Heart left ventricle (tissue), 16 donors: ENCODE data around the gene CRACR2A. TPM values are rescaled to one million over a fixed set of nuclear protein-coding genes. Genes with fewer than 3 reads are reported as not detected.

Source experiments
- ATAC-seq, 4 donors: fragments of 200-7000 bp; cut with Tn5 transposase; one replicate each; pipeline ENCODE4 v1.9.1; 2020 to 2022; ENCODE audit warnings: moderate library complexity in 4 of 4, mild to moderate bottlenecking in 3 of 4, moderate number of reproducible peaks in 1 of 4
- DNase-seq, 5 donors: peaks; one replicate each; pipeline ENCODE4 v3.0.0-alpha.2; 2020
- H3K27ac ChIP-seq, 12 donors: fragments of 200-600 bp; sonication (generic) in 4 of 12; one replicate each; pipeline versions ENCODE4 v1.5.0 to v1.8.0; 2016 to 2022; ENCODE audit warnings: mild to moderate bottlenecking in 2 of 12
- H3K27me3 ChIP-seq, 9 donors: fragments of 200-600 bp; sonication (generic) in 2 of 9; one replicate each; pipeline versions ENCODE4 v1.5.1 to v1.8.0; 2016 to 2022; ENCODE audit warnings: mild to moderate bottlenecking in 3 of 9
- H3K36me3 ChIP-seq, 9 donors: fragments of 200-600 bp; sonication (generic) in 2 of 9; one replicate each; pipeline versions ENCODE4 v1.5.0 to v1.8.0; 2018 to 2022; ENCODE audit warnings: mild to moderate bottlenecking in 2 of 9
- H3K4me1 ChIP-seq, 12 donors: fragments of 200-600 bp; sonication (generic) in 4 of 12; one replicate each; pipeline versions ENCODE4 v1.5.0 to v1.8.0; 2016 to 2022; ENCODE audit warnings: mild to moderate bottlenecking in 3 of 12
- H3K4me3 ChIP-seq, 12 donors: fragments of 200-600 bp; sonication (generic) in 4 of 12; one replicate each; pipeline versions ENCODE4 v1.5.0 to v1.8.0; 2017 to 2022; ENCODE audit warnings: mild to moderate bottlenecking in 9 of 12, moderate library complexity in 4 of 12
- H3K9me3 ChIP-seq, 12 donors: fragments of 200-600 bp; sonication (generic) in 4 of 12; one replicate each; pipeline versions ENCODE4 v1.5.0 to v1.8.0; 2016 to 2022; ENCODE audit warnings: mild to moderate bottlenecking in 1 of 12
- CTCF ChIP-seq, 12 donors: fragments of 200-600 bp; sonication (generic) in 4 of 12; IDR thresholded peaks; one replicate each; pipeline versions ENCODE4 v1.5.0 to v1.8.0; 2018 to 2022; ENCODE audit warnings: antibody characterized with exemption in 12 of 12, mild to moderate bottlenecking in 5 of 12
- POLR2A ChIP-seq, 2 donors: fragments of 450-650 bp; IDR thresholded peaks; one replicate each; pipeline ENCODE4 v1.6.1; 2017; ENCODE audit warnings: antibody characterized with exemption in 2 of 2, mild to moderate bottlenecking in 2 of 2, moderate library complexity in 2 of 2
- WGBS, 4 donors: extraction: QIAGEN DNeasy Blood & Tissue Kit in 2 of 4; methylation state at CpG; one replicate each; pipeline versions ENCODE4 v1.1.5 to v1.1.7; 2013 to 2018; 5-methylcytosine and 5-hydroxymethylcytosine counted together
- intact Hi-C, 10 donors: fragments of 100-400 bp; cut with DNase I; formaldehyde crosslinking; loops; one replicate each; pipeline versions ENCODE4 v1.11.1 to v1.14.2; 2022
- polyA plus RNA-seq, 2 donors: library from polyadenylated mRNA; stranded (reverse); fragments of 200-250 nt; gene quantifications; one replicate each; pipeline ENCODE4 v1.2.3, GENCODE V29; 2013
- total RNA-seq, 9 donors: library from RNA; depleted of rRNA in 2 of 9; stranded (reverse); fragments of >200 nt in 2 of 9; fragmentation: NEBNext Ultra II Directional in 3 of 9; extraction: Animal tissue kit (Norgen Biotek cat#: 25700) in 3 of 9; gene quantifications; one replicate each; pipeline versions ENCODE4 v1.1.0 to v1.2.4, GENCODE V29; 2016 to 2023
- donor health status: ischemic (EF 13 %, LVEDD 7.1; RV severe dilation, severe dysfunction).
- donor health status: healthy with polysubstance abuse.
- donor health status: DM: no; HTN: yes; CAD: no.
- donor health status: DM: no; HTN: no; CAD: no.
- donor health status: ischemic (EF 25% LVEDD 6.9; RV normal size, moderate dysfunction).
- donor health status: ischemic (EF 25% LVEDD 5.7; RV mildly dilated, moderate dysfunction).
- donor health status: healthy.
- donor health status: DM: yes; HTN: yes; CAD: no.
- donor health status: ischemic (EF 35%, LVEDD 5.7; RV mildly dilated, moderate dysfunction).
- donor health status: nonischemic (EF 11% LVEDD 7.7; RV severe dilation, severe dysfunction).
- donor health status: DM: yes; HTN: yes; CAD: no.
- donor health status: PGD.
- donor health status: ischemic (EF 29% LVEDD 5.4; RV normal size, mild dysfunction).
- donor health status: nonischemic (EF 23%, LVEDD 6.1; RV moderate dilation, normal function).

The CRACR2A gene
- total and polyA plus RNA-seq, 11 donors = 1.0 to 14.1 (median 4.7) TPM

- Histone ChIP-seq H3K27me3 (no peaks in the 10 kb centered on the region), H3K4me3 (no peak overlapping the region), H3K27ac (no peak overlapping the region), H3K9me3 (no peaks in the 10 kb centered on the region), H3K36me3 (no peaks in the 10 kb centered on the region), H3K4me1 (no peaks in the 10 kb centered on the region)
- ATAC-seq = no peak
- TF ChIP-seq POLR2A (IDR thresholded peaks at IDR 0.05) (no peak), CTCF (IDR thresholded peaks at IDR 0.05) (no peak)
- no peak for DNase-seq
- intact Hi-C loops = no loop called here
- WGBS, 4 donors = 69 to 82% (median 75%) methylated on average over 1 of the region's 1 CpG
Observed at GRCh38 chr12:3565985-3566384, 186.9 kb downstream of the CRACR2A start.

Other genes starting within 250 kb of the CRACR2A start
- 10 to 100 TPM in 1 of 9 donors, 1 to 10 TPM in 8; 2.8 to 10.5 (median 5.9) TPM for gene PARP11, start 120.3 kb upstream of the CRACR2A start, total RNA-seq
- 1 to 10 TPM; 1.5 to 3.6 TPM for gene PARP11, start 120.3 kb upstream of the CRACR2A start, polyA plus RNA-seq